ENCODE data around the gene ANKRD31.
"Not testable (repeated sequence)": the region's sequence is repeated elsewhere in the genome, so short reads cannot be mapped to it uniquely, and the experiment has no call there.

ANKRD31 gene

DNA sequence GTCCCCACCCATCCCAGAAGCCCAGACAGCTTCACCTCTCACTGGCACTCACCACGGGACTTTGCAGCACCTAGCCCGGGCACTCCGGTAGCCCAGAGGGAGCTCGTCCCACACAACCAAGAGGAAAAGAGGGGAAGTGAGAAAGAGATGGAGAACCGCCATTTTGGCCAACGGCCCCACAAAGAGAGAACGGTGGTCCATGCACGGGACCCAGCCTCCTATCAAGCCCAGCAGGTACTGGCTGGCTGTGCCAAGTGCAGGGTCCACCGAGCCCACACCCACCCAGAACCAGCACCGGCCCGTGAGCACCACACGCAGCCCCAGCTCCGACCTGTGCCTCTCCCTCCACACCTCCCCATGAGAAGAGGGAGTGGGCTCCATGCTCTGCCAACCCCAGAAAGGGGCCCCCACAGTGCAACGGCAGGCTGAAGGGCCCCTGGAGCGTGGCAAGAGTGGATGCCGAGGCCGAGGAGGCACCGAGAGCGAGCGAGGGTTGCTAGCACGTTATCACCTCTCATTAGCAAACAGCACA lies 105.8 kb downstream of the ANKRD31 start:
- no peak for DNase-seq

DNA sequence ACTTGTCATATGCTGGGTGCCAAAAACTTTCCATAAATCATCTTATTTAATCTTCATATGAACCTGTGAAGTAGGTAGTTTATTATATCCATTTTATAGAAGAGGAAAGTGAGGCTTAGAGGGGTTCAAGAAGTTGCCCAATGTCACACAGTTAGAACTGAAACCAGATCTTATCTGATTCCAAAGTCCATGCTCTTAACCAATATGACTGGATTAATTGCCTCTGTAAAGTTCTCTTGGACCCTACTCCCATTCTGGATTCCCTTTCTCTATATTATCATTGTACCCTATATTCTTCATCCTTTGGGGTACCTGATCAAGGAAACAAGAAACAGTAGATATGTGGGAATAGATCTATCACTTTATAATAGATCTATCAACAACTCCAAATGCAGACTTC lies 119.8 kb downstream of the ANKRD31 start:
- DNase-seq, result no peak

DNA sequence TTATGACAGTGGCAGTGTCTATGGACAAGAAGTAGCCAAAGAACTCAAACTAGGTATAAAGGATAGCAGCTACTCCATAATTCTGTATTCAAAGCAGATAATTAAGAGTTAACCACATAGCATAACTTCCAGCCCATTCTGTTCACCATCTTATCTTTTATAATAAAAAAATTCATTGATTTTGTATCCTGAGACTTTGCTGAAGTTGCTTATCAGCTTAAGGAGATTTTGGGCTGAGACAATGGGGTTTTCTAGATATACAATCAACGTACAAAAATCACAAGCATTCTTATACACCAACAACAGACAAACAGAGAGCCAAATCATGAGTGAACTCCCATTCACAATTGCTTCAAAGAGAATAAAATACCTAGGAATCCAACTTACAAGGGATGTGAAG lies 122.4 kb downstream of the ANKRD31 start:
- not testable (repeated sequence) for DNase-seq

DNA sequence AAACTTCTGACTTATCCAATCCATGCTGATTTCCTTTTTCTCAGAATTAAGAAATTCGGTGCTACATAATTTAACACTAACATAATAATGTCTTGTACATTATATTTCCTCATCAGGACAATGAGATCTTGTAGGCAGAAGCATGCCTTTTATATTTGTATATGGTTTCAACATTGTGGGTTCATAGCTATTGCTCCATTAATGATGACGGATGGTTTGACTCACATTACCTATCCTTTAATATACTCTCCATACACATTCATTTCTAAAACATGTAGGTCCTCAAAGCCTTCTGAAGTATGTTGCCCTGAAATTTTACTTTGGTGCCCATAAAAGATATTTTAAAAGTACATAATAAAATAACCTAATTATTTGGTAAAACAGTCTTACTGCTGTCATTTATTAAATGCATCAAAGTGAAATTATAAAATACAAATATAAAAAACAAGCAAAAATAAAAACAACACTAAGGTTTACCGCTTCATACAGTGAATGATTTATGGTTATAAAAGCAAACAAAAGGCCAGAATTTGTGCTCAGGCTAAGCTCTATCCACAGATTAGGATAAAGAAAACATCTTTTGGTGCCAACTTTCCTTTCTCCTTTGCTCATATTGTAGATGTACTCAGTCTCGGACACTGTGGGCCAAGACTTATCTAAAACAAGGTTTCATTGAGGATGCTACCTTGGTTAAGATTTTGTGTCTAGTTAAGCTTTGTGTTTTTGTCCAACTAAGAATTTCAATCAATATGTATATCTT lies 123.1 kb downstream of the ANKRD31 start:
- DNase-seq, result no peak

DNA sequence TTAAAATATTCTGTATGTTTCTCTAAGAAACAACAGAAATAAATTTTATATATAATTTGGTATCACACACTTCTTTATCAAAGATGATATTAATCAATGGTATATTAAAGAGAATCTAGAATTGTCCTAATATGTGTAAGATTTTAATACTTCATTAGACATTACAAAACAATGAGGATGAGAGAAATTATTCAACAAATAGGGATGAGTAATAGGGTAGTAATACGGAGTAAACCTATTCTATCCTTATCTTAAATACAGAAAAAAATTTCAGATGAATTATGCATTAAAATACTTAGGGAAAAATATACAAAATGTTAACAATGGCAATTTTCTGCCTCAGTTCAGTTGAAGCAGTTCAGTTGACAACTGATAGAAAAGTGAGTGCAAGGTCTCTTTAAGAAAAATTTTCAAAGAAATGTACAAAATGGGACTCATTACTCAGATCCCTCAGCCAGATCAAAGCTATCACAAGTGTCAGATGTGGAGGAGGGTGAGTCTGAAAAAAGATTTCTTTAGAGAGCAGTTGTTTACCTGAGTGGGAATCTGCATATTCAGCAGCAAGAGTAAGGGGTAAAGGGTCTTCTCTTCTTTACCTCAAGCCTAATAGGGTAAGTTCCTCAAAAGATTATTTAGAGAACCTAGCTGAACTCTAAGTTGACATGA lies 127.6 kb downstream of the ANKRD31 start:
- DNase-seq, result no peak

DNA sequence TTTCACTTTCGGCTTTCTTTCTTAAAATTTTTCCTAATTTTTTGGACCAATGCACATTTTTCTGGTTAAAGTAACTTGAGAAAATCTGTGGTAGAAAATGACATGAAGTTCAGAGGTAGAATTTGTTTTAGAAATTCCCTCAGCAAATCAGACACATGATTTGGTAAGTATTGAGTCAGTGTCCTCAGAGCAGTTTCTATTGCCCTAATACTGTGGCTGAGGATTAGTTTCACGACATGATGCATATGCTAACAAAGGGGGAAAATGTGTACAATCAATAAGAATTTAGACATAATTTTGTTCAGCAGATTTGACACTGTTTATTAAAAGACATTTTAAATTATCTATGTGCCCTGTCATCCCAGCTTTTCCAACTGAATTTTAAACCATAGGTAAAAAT lies 128.2 kb downstream of the ANKRD31 start:
- no peak for DNase-seq

DNA sequence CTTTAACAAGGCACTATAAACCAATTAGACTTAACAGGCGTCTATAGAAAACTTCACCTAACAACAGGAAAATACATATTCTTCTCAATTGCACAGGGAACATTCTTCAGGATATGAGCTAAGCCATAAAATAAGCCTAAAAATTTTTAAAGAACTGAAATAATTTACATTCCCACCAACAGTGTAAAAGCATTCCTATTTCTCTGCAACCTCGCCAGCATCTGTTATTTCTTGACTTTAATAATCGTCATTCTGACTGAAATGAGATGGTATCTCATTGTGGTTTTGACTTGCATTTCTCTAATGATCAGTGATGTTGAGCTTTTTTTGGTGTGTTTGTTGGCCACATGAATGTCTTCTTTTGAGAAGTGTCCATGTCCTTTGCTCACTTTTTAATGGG lies 140.7 kb downstream of the ANKRD31 start:
- not testable (repeated sequence) for DNase-seq

DNA sequence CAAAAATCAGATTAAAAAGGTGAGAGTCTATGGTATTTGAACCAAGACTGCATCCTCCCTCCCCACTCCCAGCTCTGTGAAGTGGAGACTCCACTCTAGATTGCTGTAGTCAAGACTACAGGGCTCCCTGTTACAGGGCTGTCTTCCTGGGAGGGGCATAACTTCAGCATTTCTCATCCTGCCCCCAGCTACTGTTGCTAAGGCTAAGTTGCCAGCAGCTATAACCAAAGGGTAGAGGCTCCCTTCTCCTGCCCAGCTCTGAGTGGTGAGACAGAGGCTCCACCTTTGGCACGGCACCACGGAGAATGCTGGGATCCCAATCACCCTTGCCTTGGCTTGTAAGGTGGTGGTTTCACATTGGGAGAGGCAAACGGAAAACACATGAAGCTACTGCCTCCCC lies 145.1 kb downstream of the ANKRD31 start:
- DNase-seq, result no peak

DNA sequence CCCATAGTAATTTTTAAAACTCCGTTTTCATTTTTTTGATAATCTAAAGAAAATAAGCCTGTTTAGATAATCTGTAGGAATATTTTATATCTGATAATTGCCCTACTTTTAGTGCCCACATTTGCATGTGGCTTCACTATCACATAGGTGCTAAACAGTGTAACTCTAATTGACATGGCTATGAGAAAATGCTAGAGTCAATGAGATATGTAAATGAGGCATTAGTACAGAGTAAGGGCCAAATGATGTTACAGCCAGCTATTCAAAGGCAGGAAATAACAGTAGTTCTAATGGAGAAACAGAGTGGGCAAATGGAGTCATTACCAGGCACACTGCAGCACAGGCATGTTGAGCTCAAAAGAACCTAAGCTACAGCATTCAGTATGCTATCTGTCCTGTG lies 147.0 kb downstream of the ANKRD31 start:
- DNase-seq, result no peak

DNA sequence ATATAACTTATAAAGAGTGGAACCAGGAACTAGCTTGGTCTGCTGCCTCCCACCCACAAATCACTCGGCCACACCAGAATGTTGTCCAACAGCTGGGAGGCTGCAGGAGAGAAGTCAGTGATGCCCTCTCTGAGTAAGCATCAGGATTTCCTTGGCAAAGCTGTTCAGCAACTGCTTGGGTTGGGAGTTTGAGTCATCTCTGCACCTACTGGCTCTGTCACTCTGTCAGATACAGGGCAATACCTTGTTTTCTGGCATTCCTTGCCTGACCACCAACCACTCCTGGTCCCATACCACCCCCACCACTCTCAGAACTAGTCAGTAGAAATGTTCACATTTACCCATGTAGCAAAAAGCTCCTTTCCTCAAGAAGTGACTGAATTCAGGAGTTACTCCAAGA lies 147.5 kb downstream of the ANKRD31 start:
- no peak for DNase-seq

DNA sequence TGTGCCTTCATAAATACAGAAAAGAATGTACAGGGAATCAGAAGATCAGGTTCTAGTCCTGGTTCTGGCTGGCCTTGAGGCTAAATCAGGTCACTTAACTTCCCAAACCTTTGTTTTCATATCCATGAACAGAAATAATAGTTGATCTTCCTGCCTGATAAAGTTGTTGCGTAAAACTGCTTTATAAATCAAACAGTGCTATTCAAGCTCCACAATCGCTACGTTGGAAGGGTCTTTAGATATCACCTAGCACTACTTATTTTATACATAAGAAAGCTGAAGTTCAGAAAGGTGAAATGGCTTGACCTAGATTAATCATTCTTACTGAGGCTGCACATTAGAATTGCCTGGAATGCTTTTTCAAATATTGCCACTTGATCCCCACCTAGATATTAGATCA lies 148.0 kb downstream of the ANKRD31 start:
- DNase-seq, result no peak

DNA sequence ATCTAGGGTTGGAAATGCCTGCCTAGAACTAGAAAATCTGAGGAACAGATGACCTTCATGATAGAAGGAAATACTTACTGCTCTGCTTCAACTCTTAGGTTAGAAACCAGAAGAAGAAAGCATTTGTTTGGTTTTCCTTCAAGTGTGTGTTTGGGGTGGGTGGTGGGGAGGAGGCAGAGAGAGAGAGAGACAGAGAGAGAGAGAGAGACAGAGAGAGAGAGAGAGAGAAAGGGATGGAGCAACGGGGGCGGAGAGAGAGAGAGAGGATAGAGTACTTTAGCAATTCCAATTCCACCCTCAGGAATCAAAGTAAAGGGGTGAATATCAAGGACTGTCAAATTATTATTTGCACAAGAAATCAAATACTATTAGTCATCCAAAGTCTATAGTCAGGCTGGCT lies 155.2 kb downstream of the ANKRD31 start:
- DNase-seq, result no peak

DNA sequence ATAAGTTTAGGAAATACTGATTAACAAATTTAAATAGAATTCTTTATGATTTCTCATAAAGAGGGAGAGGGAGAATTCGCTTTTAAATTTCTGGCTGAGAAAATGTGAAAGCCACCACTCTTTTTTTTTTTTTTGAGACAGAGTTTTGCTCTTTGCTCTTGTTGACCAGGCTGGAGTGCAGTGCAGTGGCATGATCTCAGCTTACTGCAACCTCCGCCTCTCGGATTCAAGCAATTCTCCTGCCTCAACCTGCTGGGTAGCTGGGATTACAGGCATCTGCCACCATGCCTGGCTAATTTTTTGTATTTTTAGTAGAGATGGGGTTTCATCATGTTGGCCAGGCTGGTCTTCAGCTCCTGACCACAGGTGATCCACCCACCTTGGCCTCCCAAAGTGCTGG lies 157.3 kb downstream of the ANKRD31 start:
- DNase-seq, result not testable (repeated sequence)

DNA sequence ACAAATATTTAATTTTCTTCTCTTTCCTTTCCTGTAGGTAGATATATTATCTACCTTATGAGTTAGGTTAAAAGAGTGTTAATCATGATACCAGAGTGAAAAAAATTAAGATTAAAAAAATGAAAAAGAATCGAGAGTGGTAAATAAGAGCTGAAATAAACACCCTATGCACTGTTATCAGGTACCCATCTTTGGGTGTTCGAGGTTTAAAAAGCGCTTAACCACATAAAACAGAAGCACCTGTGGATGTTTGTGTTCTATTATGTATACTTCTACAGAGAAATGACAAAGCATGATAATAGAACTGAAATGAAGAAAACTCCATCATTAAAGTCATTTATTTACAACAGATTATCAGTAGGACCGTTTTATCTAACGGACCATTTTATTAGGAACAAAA lies 158.7 kb downstream of the ANKRD31 start:
- DNase-seq, result no peak

DNA sequence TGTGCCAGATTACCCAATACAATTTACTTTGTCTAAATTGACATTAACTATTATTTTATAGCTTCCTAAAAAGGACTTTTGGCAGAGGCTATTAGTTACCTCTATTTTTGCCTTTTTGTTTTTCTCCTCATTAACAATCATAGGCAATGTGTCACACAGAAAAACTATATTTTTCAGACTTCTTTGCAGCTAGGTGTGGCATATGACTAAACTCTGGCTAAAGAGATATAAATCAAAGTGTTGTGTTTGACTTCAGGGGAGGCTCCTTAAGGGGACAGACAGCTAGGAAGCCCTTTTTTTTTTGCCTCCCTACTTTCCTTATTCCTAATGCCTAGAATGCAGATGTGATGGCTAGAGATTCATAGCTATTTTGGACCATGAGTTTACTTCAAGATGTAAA lies 164.6 kb downstream of the ANKRD31 start:
- no peak for DNase-seq

DNA sequence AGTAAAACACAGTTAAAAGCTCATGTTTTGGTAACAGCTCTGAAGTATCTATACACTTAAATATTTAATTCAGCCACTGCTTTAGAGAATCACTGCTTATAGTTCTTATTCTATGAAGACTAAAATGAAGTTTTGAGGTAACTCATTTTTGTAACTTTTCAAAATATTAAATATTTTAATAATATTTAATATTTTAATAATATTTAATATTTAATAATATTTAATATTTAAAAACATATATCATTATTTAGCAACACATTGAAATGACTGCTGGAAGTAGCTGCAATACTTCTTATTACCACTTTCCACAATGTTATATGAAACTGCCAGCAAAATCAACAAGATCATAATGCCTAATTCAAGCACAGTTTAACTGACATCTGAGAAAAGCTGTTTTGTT lies 165.6 kb downstream of the ANKRD31 start:
- no peak for DNase-seq

DNA sequence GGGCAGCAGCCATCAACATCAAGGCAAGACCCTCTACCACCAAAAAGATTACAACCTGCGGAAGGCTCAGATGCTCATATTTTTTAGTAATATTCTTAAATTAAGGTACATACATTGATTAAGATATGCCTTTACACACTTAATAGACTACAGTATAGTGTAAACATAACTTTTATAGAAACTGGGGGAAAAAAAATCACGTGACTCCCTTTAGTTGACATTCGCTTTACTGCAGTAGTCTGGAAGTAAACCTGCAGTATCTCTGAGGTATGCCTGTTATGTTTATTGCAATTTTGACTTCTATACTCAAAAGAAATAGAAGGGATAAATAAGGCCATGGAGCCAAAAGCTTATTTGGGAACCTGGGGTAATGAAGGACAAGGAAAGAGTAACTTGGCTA lies 169.2 kb downstream of the ANKRD31 start:
- no peak for DNase-seq

DNA sequence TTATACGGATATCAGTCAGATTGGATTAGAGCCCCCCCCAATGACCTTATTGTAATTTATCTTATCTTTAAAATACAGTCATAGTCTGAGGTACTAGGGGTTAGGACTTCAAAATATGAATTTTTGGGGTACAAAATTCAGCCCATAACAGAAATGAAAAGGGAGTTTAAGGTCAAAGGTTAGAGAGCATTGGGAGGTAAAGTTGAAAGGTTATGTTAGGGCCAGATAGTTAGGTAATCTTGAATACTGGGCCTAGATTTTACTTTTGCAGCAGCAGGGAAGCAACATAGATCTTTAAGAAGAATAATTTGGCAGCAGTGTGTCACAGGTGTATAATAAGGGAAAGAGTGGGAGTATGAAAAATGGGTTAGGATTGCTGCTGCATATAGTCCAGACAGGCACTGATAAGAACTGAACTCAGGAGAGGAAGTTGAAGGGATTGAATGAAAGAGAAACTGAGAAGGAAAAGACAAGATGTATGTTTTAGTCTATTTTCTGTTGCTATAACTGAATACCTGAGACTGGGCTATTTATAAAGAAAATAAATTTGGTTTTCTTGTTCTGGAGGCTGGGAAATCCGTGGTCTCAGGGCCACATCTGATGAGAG lies 173.7 kb downstream of the ANKRD31 start:
- DNase-seq, result no peak

DNA sequence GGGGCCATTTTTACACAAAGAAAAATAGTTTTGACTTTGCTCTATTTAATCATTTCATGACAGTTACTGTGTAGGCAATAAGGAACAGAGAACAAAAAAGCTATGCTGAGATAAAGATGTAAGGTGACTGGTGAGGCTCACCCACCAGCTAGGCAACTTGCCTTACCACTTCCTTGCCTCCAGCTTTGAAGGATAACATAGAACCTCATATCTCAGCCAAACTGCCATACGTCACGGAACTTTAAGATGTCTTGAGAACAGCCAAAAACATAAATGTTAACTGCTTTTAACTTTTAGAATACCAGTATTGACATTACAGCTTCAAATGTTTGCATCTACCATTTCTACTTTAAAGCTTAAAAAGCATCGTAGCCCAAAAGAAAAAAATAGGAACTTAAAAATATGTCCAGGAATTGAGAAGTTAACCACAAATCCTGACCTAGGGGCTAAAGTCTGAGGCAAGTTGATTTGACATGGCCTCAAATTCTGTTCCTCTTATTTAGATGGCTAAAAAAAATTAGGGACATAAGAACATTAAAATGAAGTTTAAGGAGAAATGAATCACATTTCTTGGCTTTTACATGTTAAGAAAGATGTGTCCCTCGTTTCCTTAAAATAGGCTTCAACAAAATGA lies 176.6 kb downstream of the ANKRD31 start:
- DNase-seq, result no peak

DNA sequence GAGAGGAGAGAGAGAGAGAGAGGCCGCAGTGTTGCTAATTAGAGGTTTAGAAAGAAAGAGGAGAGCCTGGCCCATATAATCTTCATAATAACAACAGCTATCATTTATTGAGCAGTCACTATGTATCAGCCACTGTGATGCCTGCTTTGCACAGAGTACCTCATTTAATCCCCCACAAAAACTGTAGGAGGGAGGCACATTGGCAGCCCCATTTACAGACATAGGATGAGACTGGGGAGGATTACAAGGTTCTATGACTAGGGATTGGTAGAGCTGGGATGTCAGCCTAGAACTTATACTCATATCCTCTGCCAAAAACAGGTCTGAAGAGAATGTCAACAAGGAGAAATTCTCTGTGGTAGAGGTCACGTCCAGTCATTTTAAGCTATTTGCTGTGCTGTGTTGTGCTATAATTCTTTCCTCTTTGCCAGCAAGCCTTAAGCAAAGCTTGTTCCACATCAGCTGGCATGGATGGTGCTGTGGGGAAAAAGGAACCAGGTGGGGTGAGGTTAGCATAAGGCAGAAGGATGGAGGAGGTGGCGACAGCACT lies 177.6 kb downstream of the ANKRD31 start:
- DNase-seq, result no peak

DNA sequence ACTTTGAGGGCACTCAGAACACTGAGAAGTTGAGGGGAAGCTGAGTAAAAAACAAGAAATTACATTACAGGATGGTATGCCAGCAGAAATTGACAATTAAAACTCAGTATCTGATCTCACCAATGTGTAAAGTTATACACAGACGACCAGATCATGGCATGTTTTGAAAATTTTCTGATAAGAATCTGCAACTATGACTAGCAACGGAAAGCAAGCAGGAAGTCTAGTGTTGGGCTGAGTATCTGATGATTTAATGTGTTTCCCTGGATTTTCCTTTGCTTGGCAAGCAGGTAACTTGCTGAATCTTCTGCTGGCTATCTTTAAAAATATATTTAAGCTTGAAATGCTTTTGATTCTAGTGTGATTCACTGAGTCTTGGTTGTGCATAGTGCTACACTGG lies 179.1 kb downstream of the ANKRD31 start:
- no peak for DNase-seq

DNA sequence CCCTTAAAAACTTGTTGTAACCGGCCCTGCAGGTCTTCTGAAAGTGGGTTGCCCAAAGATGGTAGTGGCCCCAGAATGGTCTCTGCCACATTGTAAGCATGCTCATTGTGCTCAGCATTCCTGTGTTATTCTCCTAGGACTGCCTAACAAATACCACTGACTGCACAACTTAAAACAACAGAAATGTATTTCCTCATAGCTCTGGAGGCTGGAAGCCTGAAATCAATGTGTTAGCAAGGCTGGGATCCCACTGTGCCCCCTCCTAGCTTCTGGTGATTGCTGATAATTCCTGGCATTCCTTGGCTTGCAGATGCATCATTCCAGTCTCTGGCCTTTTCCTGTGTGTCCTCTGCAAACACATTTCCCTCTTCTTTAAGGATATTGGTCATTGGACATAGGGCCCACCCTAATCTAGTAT lies 180.9 kb downstream of the ANKRD31 start:
- no peak for DNase-seq

Data from DMS79 treated with DMSO at 0.1 percent for 48 hours (cell line).